Activated T-cell treated with anti-CD3 and anti-CD28 coated beads, Interleukin-2, amount 50 U/mL, for 4 hours (primary cell): ENCODE data around the gene RBM15. TPM values are rescaled to one million over a fixed set of nuclear protein-coding genes. Genes with fewer than 3 reads are reported as not detected.

Source experiments
- ATAC-seq, 2 donors: fragments of 200-7000 bp; cut with Tn5 transposase; one replicate each; pipeline ENCODE4 v1.10.0; 2021
- DNase-seq: peaks from one replicate; pipeline ENCODE4 v3.0.0-alpha.2; 2020
- H3K27me3 Mint-ChIP-seq: one replicate; pipeline ENCODE4 v1.8.0; 2021; ENCODE audit warnings: low read depth, mixed read lengths
- H3K36me3 Mint-ChIP-seq: one replicate; pipeline ENCODE4 v1.8.0; 2022; ENCODE audit warnings: mixed read lengths; ENCODE audit not compliant: insufficient read depth
- H3K4me1 Mint-ChIP-seq: one replicate; pipeline ENCODE4 v1.8.0; 2021; ENCODE audit warnings: low read depth, mixed read lengths
- H3K4me3 Mint-ChIP-seq: one replicate; pipeline ENCODE4 v1.8.0; 2021; ENCODE audit warnings: mild to moderate bottlenecking, moderate library complexity, mixed read lengths
- H3K9me3 Mint-ChIP-seq: one replicate; pipeline ENCODE4 v1.8.0; 2021; ENCODE audit warnings: mixed read lengths
- total RNA-seq, 3 donors: library from RNA; stranded (reverse); gene quantifications; one replicate each; pipeline ENCODE4 v1.2.1, GENCODE V29; 2021

Gene RBM15
- total RNA-seq, 3 donors from 2014 or later = 44.5 to 49.2 (median 47.4) TPM

DNA sequence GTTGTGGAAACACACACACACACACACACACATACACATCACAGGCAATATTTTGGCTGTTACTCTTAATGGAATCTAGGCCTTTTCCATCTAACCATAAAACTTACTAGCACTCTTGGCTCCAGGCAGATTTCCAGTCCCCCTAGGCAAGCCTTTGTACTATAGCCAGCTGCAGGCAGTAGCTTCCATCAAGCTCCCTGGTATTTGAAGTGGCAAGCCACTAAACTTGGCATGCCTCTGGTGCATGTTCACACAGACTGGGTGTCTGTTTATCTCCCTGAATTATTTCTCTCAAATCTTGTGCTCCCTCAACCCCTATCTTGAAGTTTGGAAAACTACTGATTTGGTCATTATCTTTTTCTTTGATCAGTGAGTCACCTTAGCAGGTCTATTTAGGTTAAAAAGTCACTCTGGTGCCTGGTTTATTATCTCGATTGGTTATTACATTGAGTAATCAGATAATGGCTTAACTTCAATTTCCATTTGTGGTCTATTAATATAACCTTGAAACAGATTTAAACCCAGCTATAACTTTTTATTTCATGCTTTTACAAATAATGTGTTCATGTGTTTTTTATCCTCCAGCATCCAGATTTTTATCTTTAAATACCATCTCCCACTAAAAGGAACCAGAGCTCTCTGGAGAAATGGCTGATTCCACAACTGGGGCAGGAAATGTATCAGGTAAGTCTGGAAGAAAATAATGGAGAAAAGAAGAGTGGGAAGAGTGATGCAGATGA lies 2.7 kb upstream of the RBM15 start:
- Mint-ChIP-seq H3K9me3 (no peaks in the 10 kb centered on the region), H3K4me1 (peaks cover 33% of the 10 kb centered on the region), H3K27me3 (no peaks in the 10 kb centered on the region), H3K4me3 (peak overlapping the region; percentile 61), H3K36me3 (peaks cover 19% of the 10 kb centered on the region)
- no peak for DNase-seq
- ATAC-seq = no peak

DNA sequence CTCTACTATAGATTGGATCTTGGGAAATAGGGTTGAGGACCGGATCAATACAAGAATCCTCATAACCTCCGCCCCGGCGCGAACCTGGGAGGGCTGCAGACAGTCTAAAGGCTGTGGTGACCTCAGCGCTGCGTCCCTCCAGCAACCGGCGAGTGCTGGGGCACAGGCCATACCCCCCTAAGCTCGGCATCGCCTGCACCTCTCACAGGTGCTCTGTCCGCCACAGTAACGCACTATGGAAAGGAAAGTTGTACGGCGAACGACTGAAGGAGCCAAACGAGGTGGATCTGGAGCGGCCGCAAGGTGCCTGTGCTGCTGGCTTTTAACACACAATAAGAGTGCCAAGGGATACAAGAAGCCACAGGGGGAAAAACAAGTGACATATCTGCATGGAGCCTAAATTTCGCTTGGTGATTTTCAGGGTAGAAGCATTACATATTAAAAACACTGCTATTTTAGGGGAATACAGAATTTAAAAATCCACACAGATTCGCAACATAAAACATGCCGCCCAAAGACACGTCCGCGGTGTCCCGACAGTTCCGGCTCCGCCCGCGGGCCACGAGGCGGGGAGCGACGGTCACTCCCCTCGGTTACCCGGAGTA lies 1.4 kb upstream of the RBM15 start:
- peaks cover 47% of the 10 kb centered on the region for H3K4me1 Mint-ChIP-seq
- no peaks in the 10 kb centered on the region for H3K27me3 Mint-ChIP-seq
- DNase-seq = peak; percentile 21
- H3K9me3 Mint-ChIP-seq = no peaks in the 10 kb centered on the region
- H3K36me3 Mint-ChIP-seq = peaks cover 30% of the 10 kb centered on the region
- no peak overlapping the region for H3K4me3 Mint-ChIP-seq
- ATAC-seq = no peak

GRCh38 chr1:110338309-110338885 lies 780 bp upstream of the RBM15 start:
- H3K4me1 Mint-ChIP-seq = peaks cover 53% of the 10 kb centered on the region
- ATAC-seq = peak; percentile 73 to 74
- H3K9me3 Mint-ChIP-seq = no peaks in the 10 kb centered on the region
- DNase-seq = peak; percentile 94
- H3K4me3 Mint-ChIP-seq = no peak overlapping the region
- no peaks in the 10 kb centered on the region for H3K27me3 Mint-ChIP-seq
- peaks cover 36% of the 10 kb centered on the region for H3K36me3 Mint-ChIP-seq

- DNase-seq = peak; percentile 45
- Mint-ChIP-seq H3K4me1 (peaks cover 64% of the 10 kb centered on the region), H3K4me3 (no peak overlapping the region), H3K27me3 (no peaks in the 10 kb centered on the region), H3K9me3 (no peaks in the 10 kb centered on the region), H3K36me3 (peaks cover 42% of the 10 kb centered on the region)
- ATAC-seq = peak; percentile 11 to 14
Measured at GRCh38 chr1:110339407-110340206, 430 bp downstream of the RBM15 start.

- Mint-ChIP-seq H3K27me3 (no peaks in the 10 kb centered on the region), H3K4me1 (peaks cover 67% of the 10 kb centered on the region), H3K4me3 (no peak overlapping the region), H3K36me3 (peaks cover 43% of the 10 kb centered on the region), H3K9me3 (no peaks in the 10 kb centered on the region)
- DNase-seq = no peak
- no peak for ATAC-seq
Measured at GRCh38 chr1:110340207-110340468, 961 bp downstream of the RBM15 start.

DNA sequence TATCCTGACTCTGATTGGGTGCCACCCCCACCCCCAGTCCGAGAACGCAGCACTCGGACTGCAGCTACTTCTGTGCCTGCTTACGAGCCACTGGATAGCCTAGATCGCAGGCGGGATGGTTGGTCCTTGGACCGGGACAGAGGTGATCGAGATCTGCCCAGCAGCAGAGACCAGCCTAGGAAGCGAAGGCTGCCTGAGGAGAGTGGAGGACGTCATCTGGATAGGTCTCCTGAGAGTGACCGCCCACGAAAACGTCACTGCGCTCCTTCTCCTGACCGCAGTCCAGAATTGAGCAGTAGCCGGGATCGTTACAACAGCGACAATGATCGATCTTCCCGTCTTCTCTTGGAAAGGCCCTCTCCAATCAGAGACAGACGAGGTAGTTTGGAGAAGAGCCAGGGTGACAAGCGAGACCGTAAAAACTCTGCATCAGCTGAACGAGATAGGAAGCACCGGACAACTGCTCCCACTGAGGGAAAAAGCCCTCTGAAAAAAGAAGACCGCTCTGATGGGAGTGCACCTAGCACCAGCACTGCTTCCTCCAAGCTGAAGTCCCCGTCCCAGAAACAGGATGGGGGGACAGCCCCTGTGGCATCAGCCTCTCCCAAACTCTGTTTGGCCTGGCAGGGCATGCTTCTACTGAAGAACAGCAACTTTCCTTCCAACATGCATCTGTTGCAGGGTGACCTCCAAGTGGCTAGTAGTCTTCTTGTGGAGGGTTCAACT lies 2.1 kb downstream of the RBM15 start:
- DNase-seq = no peak
- H3K9me3 Mint-ChIP-seq = no peaks in the 10 kb centered on the region

GRCh38 chr1:110341872-110342331 lies 2.7 kb downstream of the RBM15 start:
- no peak overlapping the region for H3K4me3 Mint-ChIP-seq
- ATAC-seq = no peak
- no peaks in the 10 kb centered on the region for H3K9me3 Mint-ChIP-seq
- peaks cover 71% of the 10 kb centered on the region for H3K4me1 Mint-ChIP-seq
- peaks cover 56% of the 10 kb centered on the region for H3K36me3 Mint-ChIP-seq
- DNase-seq = no peak
- no peaks in the 10 kb centered on the region for H3K27me3 Mint-ChIP-seq

More for the DNA sequence above, 2.1 kb downstream of the RBM15 start:
- Mint-ChIP-seq H3K4me1 (peaks cover 71% of the 10 kb centered on the region), H3K4me3 (no peak overlapping the region), H3K27me3 (no peaks in the 10 kb centered on the region), H3K36me3 (peaks cover 50% of the 10 kb centered on the region)
- no peak for ATAC-seq

- Mint-ChIP-seq H3K36me3 (peaks cover 66% of the 10 kb centered on the region), H3K4me1 (peaks cover 76% of the 10 kb centered on the region), H3K27me3 (no peaks in the 10 kb centered on the region), H3K9me3 (no peaks in the 10 kb centered on the region), H3K4me3 (no peak overlapping the region)
- no peak for DNase-seq
- ATAC-seq = no peak
Measured at GRCh38 chr1:110343249-110343648, 4.1 kb downstream of the RBM15 start.

DNA sequence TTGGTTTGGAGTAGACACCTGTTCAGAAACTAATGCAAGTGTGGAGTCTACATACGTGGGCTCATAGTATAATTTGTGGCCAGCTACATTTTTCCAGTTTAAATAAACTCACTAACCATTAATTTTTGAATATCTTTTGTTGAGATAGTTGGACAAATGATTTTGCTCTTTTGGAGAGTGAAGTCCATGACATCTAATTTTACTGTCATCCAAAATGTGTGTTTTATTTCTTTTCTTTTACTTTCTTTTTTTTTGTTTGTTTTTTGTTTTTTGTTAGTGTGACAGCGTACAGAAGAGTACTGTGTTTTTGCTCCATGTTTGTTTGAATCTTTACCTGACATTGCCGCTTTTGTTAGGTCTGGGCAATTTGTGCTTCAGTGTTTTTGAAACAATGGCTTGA lies 5.0 kb downstream of the RBM15 start:
- no peak for ATAC-seq
- DNase-seq = no peak
- Mint-ChIP-seq H3K36me3 (peaks cover 68% of the 10 kb centered on the region), H3K4me1 (peaks cover 85% of the 10 kb centered on the region), H3K4me3 (no peak overlapping the region), H3K9me3 (no peaks in the 10 kb centered on the region), H3K27me3 (no peaks in the 10 kb centered on the region)

DNA sequence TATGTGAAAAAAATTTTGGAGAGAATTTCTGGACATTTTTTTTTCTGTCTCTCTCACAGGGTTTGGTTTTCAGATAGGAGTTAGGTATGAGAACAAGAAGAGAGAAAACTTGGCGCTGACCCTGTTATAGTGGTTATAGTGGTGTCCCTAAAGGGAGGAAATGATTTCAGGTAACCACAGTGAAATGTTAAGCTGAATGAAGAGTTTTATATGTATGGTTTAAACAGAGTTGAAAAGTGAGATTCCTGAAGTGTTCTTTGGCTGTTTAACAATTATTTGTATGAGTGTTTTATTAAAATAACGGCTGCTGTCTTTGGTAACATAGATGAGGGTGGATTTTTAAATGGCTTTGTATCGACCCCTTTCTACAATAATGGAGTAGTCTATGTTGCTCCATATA lies 6.3 kb downstream of the RBM15 start:
- H3K9me3 Mint-ChIP-seq = no peaks in the 10 kb centered on the region
- ATAC-seq = no peak
- H3K36me3 Mint-ChIP-seq = peaks cover 64% of the 10 kb centered on the region
- H3K27me3 Mint-ChIP-seq = no peaks in the 10 kb centered on the region
- H3K4me3 Mint-ChIP-seq = peak overlapping the region; percentile 3
- peaks cover 88% of the 10 kb centered on the region for H3K4me1 Mint-ChIP-seq
- DNase-seq = no peak

GRCh38 chr1:110346690-110347089 lies 7.5 kb downstream of the RBM15 start:
- H3K9me3 Mint-ChIP-seq = no peaks in the 10 kb centered on the region
- no peak overlapping the region for H3K4me3 Mint-ChIP-seq
- no peaks in the 10 kb centered on the region for H3K27me3 Mint-ChIP-seq
- no peak for ATAC-seq
- DNase-seq = no peak
- H3K4me1 Mint-ChIP-seq = peaks cover 87% of the 10 kb centered on the region
- peaks cover 52% of the 10 kb centered on the region for H3K36me3 Mint-ChIP-seq

DNA sequence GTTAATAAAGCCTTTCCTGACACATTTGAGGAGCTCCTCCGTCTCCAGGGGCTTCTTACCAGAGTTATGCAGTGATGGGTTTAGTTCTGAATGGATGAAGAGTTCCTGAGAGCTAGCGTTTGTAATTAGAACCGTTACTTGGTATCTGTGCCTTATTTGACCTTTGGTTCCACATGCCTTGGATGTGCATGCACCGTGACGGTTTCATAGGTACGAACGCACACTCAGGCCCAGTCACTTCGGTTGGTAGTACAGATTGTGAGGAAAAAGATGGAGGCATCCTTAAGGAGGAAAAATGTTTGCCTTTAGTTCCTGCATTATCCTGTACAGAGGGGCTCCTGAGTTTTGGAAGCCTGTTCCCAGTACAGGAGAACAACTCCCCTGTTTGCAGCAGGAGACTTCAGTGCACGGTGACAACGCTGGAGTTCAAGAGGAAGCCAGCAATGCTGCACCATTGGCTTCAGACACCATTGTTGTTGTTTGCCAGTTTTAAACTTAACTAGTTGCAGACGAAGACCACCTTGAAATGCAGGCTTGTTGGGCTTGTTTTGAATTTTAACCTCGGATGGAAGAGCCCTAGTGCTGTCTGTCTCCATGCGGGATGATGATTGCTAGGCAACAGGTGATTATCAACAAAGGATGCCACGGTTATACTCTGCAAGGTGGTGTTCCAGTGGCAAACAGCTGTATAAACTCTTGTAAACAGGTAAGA lies 8.2 kb downstream of the RBM15 start:
- ATAC-seq = no peak

DNA sequence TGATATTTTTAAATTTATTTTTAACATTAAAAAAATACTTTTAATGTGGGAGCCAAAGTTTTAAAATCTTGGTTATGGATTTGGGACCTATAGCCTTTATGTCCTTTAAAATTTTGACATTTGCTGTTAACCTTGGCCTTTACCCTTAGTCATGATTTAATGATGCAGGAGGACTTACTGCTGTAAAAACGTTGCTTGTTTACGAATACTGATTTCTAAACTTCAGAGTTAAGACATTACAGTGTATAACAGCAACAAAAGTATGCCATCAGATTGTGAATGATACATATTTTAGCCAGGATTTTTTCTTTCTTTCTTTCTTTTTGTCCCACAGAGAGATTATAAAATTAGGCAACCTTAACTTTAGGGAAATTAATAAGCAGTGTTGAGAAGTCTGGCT lies 8.9 kb downstream of the RBM15 start:
- ATAC-seq = no peak
- H3K27me3 Mint-ChIP-seq = no peaks in the 10 kb centered on the region
- H3K4me3 Mint-ChIP-seq = peak overlapping the region; percentile 7
- peaks cover 73% of the 10 kb centered on the region for H3K4me1 Mint-ChIP-seq
- no peak for DNase-seq
- peaks cover 40% of the 10 kb centered on the region for H3K36me3 Mint-ChIP-seq
- no peaks in the 10 kb centered on the region for H3K9me3 Mint-ChIP-seq

More for the DNA sequence above, 8.2 kb downstream of the RBM15 start:
- no peak for DNase-seq
- no peaks in the 10 kb centered on the region for H3K27me3 Mint-ChIP-seq
- no peak overlapping the region for H3K4me3 Mint-ChIP-seq
- H3K9me3 Mint-ChIP-seq = no peaks in the 10 kb centered on the region
- H3K4me1 Mint-ChIP-seq = peaks cover 80% of the 10 kb centered on the region
- H3K36me3 Mint-ChIP-seq = peaks cover 46% of the 10 kb centered on the region
